GM18505 (cell line): ENCODE data around the gene IER5.
"Not testable (repeated sequence)": the region's sequence is repeated elsewhere in the genome, so short reads cannot be mapped to it uniquely, and the experiment has no call there.

Experiments
- ATAC-seq: cut with Tn5 transposase; IDR thresholded peaks from one replicate; pipeline ENCODE4 v1.9.1; 2021; ENCODE audit not compliant: unreplicated experiment
- POLR2A ChIP-seq: IDR thresholded peaks from 4 replicates; pipeline ENCODE4 v1.6.1; 2011; ENCODE audit warnings: borderline replicate concordance; ENCODE audit not compliant: insufficient read depth, insufficient read length; ENCODE audit errors: extremely low read depth

The IER5 gene

DNA sequence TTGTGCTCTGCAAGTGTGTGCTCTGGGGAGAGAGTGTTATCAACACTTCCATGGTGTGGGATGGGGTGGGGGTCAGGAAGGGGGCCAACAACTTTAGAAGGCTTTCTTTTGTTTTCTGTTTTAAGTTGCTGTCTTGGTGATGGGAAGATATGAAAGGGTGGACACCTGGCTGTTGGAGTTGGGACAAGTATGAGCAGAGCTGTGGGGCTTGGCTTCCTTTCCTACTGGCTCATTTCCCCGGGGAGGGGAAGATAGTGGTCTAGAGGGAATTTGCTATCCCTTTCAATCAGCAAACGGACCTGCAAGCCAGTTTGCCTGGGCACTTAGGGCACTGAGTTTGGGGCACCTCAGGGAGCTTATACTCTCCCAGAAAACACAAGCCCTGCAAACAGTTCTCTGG, 19.2 kb downstream of the IER5 start:
- no peak for ATAC-seq
- TF ChIP-seq POLR2A, result no peak

DNA sequence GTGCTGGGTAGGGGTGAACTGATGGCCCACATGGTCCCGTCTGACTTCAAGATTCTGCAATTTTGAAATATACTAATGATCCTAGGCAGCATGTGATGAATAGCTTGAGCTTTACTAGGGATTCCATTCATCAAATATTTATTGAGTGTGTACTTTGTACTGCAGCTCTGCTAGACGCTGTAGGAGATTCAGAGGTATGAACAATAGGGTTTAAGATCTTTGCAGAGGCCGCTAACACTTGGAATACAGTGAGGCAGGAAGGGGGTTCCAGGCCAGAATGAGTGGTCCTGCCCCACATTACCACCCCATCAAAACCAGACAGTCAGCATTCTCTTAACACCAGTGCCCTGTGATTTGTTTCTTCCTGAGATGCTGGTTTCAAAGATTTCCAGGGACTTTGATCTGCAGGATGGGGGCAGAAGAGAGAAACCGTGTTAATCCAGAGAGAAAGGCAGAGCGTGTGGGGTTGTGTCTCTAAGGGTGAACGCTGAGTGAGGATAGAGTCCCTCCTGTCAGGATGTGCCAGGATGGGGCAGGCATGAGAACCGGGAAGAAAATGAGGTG, 19.9 kb downstream of the IER5 start:
- TF ChIP-seq POLR2A, result no peak
- no peak for ATAC-seq

DNA sequence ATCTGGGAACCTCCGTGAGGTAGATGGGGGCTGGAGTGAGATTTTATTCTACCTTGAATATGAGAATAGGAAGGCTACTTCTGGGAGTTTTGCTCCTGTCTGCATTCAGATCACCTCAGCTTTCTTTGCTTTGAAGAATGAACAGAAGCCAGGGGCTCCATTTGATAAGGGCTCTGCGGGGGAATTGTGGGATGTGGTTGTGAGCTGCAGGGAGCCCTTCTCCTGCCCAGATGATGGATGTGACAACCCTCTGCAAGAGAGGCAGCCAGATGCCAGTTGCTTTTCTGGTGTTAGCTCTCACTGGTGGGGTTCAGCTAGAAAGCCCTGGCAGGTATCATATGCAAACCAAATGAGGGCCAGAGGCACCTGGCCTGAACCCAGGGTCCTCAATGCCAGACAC, 21.5 kb downstream of the IER5 start:
- TF ChIP-seq POLR2A, result no peak
- ATAC-seq, result no peak

DNA sequence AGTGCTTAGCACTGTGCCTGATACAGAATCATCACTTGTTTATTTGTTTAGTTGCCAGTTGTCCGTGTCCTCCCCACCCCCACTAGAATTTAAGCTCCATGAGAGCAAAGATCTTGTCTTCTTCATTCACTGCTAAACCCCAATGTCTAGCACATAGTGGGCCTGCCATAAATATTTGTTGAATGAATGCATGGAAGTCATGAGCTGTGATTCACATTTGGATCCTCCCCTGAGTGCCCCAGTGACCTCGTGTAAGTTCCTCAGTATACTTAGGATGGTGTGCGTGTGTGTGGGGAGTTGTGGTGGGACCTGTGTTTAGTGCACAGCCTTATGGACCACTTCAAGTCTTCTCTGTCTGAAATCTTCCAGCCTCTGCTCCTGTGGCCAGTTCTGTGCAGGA, 23.1 kb downstream of the IER5 start:
- ATAC-seq, result no peak
- TF ChIP-seq POLR2A, result no peak

DNA sequence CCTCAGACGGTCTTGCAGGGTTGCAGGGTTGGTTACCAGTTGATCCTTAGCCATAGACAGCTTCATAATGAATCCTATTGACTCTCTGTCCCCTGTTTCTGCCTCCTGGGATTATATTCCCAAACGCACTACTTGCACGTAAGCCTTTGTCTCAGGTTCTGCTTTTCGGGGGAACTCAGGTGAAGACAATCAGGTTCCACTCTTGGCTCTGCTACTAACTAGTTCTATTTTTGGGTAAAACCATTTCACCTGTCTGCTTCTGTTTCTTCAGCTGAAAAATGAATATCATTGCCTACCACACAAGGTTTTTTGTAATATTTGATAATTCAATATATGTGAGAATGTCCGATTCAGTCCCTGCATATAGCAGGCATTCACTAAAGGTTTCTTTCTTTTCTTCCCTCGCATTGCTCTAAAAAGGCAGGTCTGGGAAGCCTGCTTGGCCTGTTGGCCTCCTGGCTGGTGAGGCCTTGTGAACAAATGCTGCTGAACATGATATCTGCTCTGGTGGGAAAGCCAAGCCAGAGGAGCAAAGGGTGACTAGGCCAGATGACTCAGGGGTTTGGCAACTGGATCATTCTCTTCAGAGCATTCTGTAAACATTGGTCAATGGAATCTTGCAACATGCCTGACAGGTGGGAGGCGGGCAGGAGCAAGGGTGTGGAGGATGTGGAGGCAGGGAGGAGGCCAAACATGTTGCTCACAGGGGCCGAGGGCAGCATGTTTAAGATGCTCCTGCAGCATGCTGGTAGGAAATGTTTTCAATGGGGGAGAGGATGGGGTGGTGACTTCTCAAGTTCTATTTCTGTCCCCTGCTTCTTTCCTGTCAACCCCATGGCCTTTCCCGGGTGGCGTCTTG, 23.8 kb downstream of the IER5 start:
- TF ChIP-seq POLR2A, result no peak
- ATAC-seq, result no peak

DNA sequence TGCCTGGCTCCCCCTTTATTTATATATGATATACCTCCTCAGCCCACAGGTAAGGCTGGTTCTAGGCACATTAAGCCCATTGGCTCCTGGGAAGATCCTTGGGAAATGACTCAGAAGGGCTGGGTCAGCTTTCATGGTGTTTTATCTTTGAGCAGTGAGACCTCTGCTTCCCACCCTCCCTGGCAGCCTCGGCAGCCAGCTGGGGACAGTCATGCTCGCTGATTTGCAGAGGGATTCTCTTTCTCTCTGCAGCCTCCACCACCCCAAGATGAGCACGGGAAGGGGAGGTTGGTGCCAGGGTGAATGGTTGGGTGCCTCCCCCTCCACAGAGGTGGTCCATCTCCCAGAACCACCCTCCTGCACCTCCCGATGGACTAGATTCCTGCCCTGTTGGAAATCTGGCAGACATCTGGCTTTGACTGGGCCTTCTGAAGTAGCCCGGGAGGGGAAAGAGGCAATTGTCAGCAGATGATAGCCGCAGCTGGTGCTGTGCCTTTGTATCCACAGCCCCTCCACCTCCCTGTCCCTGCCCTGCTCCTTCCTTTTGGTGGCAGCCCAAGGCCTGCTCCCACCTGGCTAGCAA, 24.6 kb downstream of the IER5 start:
- no peak for ATAC-seq

DNA sequence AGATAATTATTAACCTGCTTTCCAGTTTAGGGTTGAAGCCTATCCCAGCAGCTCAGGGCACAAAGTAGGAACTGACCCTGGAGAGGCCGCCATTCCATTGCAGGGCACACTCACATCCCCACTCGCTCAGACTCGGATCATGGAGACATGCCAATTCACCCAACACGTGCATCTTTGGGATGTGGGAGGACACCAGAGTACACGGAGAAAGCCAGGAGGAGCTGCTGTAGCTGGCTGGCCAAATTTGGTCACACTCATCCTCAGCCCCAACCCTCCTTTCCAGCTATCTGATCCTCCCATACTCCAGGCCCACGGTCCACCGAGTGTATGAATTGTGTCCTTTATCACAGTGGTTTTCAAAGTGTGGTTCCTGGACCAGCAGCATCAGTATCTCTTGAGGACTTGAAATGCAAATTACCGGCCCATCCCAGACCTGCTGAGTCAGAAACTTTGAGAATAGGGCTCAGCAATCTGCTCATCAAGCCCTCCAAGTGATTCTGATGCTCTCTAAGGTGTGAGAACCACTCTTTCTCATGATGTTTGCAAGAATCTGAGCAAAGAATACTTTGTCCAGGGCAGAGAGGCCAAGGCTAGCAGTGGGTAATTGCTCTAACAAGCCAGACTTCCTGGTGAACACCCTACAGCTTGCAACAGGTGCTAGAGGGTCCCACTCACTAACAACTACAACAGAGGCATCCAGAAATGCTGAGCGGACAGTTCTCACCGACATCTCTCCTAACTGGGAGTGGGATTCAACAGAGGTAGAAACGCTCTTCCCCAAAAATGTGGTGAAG, 26.3 kb downstream of the IER5 start:
- ATAC-seq, result no peak
- no peak for TF ChIP-seq POLR2A

More for the DNA sequence above, 24.6 kb downstream of the IER5 start:
- TF ChIP-seq POLR2A, result no peak

DNA sequence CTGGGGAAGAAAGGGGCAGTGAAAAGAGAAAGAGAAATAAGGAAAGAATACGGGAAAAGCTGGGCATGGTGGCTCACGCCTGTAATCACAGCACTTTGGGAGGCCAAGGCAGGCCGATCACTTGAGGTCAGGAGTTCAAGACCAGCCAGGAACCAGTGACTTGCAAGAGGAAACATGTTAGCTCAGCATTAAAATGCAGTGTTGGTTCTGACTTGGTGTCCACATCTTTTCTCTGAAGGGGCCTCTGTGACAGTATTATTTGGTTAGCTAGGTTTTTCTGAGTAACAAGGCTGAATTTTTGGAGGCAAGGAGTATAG, 26.8 kb downstream of the IER5 start:
- no peak for TF ChIP-seq POLR2A
- ATAC-seq, result no peak

DNA sequence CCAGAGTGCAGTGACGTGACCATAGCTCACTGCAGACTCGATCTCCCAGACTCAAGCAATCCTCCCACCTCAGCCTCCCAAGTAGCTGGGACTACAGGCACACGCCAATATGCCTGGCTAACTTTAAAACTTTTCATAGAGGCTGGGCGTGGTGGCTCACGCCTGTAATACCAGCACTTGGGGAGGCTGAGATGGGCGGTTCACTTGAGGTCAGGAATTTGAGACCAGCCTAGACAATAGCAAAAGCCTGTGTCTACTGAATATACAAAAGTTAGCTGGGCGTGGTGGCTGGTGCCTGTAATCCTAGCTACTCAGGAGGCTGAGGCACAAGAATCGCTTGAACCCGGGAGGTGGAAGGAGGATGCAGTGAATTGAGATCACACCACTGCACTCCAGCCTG, 27.5 kb downstream of the IER5 start:
- not testable (repeated sequence) for ATAC-seq

DNA sequence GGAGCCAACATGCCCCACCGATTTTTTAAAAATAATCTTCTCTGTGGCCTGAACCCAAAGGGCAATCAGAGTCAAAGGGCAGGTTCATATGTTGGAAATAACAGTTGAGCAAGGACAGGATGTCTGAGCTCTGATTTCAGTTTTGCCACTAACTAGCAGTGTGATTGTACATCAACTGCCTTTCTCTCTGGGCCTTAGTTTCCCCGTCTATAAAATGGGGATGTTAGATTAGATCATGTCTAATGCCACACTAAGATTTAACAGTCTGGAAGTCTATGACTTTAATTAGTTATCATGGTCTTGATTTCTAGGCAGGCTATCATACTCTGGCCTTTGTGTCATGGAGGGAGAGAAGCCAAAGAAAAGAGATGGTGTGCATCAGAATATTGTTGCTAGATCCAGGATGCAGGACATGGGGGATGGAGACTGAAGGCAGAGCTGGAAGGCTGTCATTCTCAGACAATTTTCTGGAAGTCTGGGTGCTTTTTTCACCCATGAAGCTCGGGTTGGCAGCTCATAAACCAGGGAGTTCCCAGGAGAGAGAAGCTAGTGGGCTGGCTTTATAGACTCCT, 28.4 kb downstream of the IER5 start:
- TF ChIP-seq POLR2A, result no peak

DNA sequence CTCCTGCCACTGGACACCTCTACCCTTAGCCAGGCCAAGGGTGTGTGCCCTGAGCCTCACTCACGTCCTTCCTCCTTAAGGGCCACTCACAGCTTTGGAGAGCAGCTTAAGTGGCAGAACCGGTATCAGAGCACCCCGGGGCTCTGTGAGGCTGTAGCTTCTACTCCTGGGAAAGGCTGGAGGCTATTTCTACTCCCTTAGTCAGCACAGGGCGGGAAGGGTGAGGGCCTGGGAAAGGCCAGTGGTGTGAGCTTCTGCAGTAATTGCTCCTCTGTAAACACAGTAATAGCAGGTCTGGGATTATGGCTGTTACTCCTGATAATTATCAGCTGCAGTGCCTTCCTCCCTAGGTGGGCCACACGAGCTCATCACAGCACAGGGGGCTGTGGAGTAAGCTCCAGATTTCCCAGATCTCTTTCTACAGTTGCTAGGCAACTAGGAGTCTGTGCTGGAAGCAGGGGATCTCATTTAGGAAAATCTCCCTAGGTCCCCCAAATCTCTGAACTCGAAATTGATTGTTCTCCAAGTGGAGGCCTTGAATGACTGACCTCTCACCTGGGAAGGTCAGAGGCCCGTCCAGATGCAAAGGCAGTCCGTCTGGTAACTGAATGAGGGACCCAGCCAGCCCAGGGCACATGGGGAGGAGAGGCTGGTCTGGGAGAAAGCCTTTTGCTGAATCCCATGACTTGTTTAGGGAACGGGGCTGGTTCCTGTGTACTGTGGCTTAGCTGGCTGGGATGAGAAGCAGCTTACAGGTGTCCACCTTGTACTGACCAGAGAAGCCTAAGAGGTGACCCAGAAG, 29.3 kb downstream of the IER5 start:
- no peak for ATAC-seq
- TF ChIP-seq POLR2A, result no peak

More for the DNA sequence above, 28.4 kb downstream of the IER5 start:
- ATAC-seq, result no peak

DNA sequence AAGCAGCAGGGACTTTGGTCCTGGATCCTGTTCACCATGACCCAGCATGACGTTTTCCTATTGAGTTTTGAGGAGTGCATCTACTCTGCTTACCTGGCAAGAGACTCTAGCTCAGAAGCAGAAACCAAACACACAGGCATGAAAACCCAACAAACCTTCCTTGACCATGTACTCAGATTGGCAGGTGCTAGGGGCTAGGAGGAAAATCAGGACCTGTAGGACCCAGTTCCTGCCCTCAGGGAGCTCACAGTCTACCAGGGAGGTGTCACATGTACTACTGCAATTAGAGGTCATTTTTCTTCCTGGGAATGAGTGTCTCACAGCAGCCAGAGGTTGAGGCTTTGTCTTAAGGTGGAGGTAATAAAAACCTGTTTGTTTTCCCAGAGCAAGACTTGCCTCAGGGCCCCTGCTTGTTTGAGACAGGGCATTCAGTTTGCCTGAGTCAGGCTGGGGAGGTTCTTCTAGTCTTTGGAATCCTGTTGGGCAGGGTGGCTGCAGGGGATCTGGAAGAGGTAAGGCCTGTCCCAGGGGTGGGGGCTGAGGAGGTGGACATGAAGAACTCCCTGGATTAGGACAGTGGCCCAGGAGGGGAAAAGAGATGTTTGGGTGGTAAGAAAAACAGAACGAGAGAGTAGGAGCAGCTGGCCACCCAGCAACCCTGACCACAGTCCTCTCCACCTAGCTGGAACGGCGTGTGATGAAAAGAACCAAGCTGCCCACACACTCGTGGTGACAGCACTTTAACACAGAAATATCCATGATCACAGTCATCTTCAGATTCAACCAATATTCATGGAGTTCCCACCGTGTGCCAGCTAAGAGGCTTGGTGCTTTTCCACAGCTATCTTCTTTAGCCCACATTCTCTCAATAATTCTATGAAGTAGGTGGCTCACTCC, 30.8 kb downstream of the IER5 start:
- no peak for ATAC-seq
- TF ChIP-seq POLR2A, result no peak

DNA sequence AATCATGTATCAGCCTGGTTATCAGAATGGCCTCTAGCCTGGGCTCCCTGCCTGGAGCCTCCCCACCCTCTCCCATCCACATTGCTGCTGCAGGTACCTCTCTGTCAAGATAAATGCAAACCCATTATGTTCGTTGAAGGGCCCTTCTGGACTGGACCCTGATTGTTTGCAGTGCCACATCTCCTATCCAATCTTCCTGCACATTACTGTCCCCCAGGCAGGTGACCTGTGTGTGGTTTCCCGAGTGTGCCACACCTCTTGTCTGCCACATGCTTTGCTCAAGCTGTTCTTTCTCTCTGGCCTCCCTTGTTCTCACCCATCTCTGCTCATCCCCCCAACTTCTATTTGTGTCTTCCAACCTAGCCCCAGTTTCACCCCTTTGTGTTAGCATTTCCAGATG, 32.4 kb downstream of the IER5 start:
- no peak for TF ChIP-seq POLR2A
- no peak for ATAC-seq
